Sciatic nerve (tissue), 2 donors: ENCODE results near the gene SPATA6. TPM values are rescaled to one million over a fixed set of nuclear protein-coding genes. Genes with fewer than 3 reads are reported as not detected.
"Not testable (repeated sequence)": the region's sequence is repeated elsewhere in the genome, so short reads cannot be mapped to it uniquely, and the experiment has no call there.

Experiments used
- ATAC-seq: fragments of 200-7000 bp; cut with Tn5 transposase; one replicate; pipeline ENCODE4 v1.9.1; 2020; ENCODE audit warnings: mild to moderate bottlenecking, moderate library complexity
- DNase-seq: peaks from one replicate; pipeline ENCODE4 v3.0.0-alpha.2; 2020; ENCODE audit warnings: low spot score
- intact Hi-C: fragments of 100-400 bp; cut with DNase I; formaldehyde crosslinking; loops from one replicate; pipeline ENCODE4 v1.14.2; 2022
- total RNA-seq: library from RNA; stranded (reverse); fragmentation: NEBNext Ultra II Directional; extraction: Animal tissue kit (Norgen Biotek cat#: 25700); gene quantifications from one replicate; pipeline ENCODE4 v1.2.1, GENCODE V29; 2021
- donor health status: DM: no; HTN: no; CAD: no.
- donor health status: DM: no; HTN: no; CAD: no.

SPATA6 gene
- total RNA-seq = 70.3 TPM

DNA sequence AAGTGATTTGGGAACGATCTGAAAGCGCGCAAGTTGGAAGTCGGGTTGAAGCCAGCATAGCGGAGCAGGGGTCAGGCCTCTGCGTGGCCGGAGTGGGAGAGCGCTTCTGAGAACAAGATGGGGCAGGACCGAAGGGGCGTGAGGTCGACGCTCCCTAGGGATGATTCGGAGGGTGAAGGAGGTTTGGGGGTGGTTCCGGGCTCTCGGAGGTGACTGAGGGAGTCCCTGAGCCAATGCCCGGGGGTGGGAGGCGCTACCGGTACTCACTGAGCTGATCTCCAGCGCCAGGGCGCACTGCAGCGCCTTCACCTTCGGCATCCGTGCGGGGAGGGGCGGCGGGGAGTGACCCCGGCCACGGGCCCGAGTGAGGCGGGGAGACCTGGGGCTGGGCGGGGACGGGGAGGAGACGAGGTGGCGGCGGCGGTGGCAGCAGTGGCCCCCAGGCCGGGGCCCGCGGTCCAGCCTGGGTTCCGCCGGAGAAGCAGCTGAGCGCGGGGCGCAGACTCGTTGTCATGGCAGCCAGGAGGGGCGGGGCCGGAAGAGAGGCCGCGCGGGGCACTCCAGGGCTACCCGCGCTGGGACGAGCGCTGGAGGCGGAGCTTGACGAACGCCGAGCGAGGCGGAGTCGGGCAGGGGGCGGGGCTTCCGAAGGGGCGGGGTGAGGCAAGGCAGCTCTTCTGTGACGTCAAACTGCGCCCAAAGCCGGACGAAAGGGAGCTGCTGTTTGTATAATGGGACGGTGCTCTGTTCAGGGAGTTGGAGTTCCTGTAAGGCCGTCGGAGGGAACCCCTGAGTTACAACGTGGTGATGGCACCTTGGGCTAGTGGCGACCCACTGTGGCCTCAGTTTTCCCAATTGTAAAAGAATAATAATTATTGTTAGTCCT lies at the start of gene SPATA6:
Gene SPATA6, minus strand, starts transcription at position 514 of the 886 bp plus-strand sequence. Its CDS starts 196 bp downstream, at position 318.
- peak; percentile 100 for DNase-seq
- intact Hi-C loops = no loop called here
- ATAC-seq = peak; percentile 95

- intact Hi-C loops, ATAC-seq, DNase-seq: not testable (repeated sequence)
Measured at GRCh38 chr1:48519896-48520295, 47.9 kb upstream of the SPATA6 start.

- intact Hi-C loops = no loop called here
- no peak for ATAC-seq
Measured at GRCh38 chr1:48506870-48507269, 34.9 kb upstream of the SPATA6 start.

GRCh38 chr1:48500541-48501450 lies 28.8 kb upstream of the SPATA6 start:
- no peak for ATAC-seq
- intact Hi-C loops = no loop called here
- DNase-seq = no peak

More at GRCh38 chr1:48506870-48507269, 34.9 kb upstream of the SPATA6 start:
- DNase-seq = no peak

DNA sequence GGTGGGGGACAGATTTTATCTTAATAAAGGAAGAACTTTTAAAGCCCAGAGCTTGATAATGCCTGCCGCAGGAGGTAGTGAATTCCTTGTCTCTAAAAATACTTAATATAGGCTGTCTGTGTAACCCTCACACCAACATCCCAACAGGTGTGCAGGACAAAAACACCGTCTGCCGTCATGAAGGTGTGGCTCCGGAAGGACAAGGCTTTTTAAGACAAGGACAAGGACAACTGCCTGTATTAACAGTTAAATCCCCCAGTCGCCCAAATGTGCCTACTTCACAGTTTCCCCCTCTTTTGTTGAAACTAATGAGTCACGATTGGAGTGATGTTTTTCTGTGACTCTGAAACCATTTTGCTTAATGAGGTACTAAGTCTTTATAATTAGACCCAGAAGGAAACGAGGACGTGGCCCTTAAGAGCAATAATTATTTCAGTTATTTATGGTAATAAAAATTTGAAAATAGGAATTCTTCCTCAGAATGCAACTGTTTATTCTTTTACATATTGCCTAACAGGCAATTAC lies 27.3 kb upstream of the SPATA6 start:
- DNase-seq (no peak), ATAC-seq (no peak)
- intact Hi-C loops = no loop called here

DNA sequence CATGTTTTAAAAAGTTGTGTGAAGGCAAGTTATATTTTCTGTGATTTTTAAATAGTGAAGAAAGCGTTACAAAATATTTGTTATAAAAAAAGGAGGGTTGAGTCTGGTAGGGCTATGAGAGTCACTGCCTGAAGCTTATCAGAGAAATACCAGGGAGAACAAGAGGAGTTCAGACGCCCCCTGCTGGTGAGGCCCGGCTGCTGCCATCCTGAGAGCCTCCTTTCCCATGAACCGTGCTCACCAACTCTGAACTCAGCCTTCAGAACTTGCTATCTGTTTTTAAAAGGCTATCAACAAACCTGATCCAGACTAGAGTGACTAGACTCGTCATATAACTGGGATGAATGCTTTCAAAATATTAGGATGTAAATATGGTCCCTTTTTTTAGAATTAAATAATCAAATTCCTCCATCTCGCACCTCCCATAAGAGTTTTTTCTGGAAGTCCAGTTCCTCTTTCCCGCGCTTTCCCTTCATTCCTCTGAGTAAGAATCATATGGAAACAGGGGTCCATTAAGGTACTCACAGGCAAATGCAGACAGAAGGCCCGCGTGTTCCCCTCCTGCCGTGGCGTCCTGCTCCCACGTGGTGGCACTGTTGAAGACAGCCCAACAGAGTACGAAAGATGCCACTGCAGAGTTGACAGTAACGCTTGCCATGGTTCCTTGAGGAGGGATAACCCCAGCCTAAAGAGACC lies 26.2 kb upstream of the SPATA6 start:
- DNase-seq (peak; percentile 92), ATAC-seq (peak; percentile 83)
- intact Hi-C loops = no loop called here

DNA sequence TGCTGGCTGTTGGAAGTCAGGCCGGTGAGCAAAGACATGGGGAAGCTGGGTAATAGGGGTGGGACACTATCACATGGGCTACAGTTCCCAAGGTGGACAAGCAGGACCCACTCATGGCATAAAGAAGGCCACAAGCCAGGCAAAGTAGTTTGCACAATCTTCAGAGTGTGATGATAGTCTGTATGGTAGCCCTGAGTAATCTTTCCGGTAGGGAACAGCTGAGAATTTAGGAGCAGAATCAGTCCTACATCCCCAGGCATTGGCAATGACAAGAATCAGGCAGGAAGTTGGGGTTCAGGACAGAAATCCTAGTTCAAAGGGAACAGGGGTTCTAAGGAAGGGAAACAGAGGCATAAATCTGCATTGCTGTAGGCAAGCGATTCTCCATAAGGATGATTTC lies 23.9 kb upstream of the SPATA6 start:
- intact Hi-C loops = no loop called here
- DNase-seq = no peak
- no peak for ATAC-seq

DNA sequence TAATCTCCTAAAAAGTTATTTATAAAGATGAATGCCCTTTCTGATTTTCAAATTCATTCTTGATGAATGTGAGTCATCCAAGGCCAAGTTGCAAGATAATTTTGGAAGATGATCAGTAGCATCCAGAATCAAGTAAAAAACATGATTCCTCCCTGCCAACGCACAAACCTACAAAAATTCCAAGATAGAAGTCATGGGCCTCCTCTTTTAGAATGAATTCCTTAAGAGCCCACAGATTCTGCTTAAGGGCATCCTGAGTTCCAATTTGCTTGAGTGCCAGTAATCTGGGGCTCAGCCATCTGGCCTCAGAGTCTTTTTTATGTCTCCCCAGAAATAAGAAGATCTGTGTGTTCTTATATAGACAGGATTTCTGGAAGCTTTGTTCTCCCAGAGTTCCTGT lies 23.2 kb upstream of the SPATA6 start:
- ATAC-seq (no peak), DNase-seq (no peak)
- intact Hi-C loops = no loop called here

DNA sequence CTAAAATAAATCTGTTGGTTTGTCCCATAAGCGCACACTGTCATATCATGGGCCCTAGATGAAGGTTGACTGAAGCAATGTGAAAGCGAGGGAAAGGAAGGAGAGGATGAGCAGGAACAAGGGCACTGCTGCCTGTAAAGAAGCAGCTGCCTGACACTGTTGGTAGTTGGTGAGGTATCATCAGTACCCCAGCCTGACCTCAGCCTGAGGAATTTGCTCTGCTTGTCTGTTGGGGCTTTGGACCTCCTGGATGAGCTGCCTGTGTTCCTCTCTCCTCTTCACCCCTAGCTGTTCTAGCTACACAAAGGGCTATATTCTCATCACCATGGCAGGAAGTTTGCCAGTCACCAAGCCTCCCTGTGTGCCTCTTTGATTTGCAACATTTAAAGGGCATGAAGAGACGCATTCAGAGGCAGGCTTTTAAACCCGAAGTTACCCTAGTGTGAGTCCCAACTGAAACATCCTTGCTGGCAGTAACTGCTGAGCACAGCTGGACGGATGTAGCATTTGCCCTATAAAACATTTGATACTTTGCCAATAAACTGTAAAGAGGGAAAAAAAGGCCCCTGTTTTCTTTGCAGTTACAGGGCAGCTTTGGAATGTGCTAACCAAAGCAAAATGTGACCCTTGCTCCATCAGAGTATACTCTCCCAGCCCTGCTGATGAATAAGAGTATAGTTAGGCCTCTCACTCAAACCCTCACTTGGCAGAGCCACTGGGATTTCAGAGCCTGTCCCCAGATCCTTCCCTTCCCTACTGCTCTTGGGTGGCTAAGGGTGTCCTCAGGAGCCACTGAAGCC lies 22.2 kb upstream of the SPATA6 start:
- DNase-seq (no peak), ATAC-seq (peak; percentile 85)
- intact Hi-C loops = no loop called here

GRCh38 chr1:48493041-48493440 lies 21.0 kb upstream of the SPATA6 start:
- intact Hi-C loops = no loop called here
- DNase-seq (no peak), ATAC-seq (no peak)

- ATAC-seq = no peak
- intact Hi-C loops = no loop called here
- no peak for DNase-seq
Measured at GRCh38 chr1:48492392-48492791, 20.4 kb upstream of the SPATA6 start.

DNA sequence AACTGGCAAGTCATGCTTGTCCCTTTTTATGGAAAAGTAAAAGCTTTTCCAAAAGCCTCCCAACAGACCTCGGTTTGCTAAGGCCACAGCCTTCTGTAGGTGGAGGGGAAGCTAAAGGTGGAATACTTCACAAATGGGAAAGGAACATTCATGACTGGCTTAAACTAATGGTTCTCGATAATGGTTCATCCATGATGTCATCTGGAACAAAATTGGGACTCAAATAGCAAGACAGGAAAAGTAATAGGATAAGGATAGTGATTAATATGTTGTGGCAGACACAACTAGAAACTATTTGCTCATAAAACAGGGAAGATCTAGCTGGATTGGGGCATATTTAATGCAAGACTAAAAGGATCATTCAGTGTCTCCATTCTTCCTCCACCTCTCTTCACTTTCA lies 16.7 kb upstream of the SPATA6 start:
- ATAC-seq (no peak), DNase-seq (no peak)
- intact Hi-C loops = no loop called here

DNA sequence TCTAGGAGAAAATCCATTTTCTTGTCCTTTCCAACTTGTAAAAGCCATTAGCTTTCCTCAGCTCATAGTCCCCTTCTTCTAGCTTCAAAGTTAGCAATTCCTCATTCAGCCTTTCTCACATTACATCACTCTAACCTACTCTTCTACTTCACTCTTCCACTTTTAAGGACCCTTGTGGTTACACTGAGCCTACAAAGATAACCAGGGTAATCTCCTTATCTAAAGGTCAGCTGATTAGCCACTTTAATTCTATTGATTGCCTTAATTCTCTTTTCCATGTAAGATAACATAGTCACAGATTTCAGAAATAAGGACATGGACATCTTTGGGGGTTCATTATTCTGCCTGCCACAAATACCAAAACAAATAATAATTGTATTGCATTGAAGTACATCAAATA lies 8.5 kb upstream of the SPATA6 start:
- ATAC-seq = no peak
- intact Hi-C loops = no loop called here
- no peak for DNase-seq

GRCh38 chr1:48480023-48480422 lies 8.0 kb upstream of the SPATA6 start:
- intact Hi-C loops, DNase-seq, ATAC-seq: not testable (repeated sequence)

DNA sequence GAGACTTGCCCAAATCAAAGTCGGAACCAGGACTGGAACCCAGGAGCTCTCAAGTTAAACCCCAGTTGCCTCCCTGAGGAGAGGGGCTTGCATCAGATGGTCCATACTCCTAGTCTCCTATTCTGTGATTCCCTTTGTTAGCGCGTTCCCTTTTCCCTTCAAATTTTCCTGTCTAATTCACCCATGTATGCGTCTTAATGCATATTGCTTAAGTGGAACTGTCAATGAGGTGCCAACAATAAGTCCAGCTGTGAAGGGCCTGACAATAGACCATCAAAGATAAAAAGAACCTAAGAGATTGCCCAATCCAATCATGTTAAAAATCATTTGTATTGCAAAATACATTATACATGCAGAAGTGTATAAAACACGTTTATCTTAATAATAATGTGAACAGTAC lies 634 bp upstream of the SPATA6 start:
- DNase-seq = no peak
- intact Hi-C loops = no loop called here
- no peak for ATAC-seq

DNA sequence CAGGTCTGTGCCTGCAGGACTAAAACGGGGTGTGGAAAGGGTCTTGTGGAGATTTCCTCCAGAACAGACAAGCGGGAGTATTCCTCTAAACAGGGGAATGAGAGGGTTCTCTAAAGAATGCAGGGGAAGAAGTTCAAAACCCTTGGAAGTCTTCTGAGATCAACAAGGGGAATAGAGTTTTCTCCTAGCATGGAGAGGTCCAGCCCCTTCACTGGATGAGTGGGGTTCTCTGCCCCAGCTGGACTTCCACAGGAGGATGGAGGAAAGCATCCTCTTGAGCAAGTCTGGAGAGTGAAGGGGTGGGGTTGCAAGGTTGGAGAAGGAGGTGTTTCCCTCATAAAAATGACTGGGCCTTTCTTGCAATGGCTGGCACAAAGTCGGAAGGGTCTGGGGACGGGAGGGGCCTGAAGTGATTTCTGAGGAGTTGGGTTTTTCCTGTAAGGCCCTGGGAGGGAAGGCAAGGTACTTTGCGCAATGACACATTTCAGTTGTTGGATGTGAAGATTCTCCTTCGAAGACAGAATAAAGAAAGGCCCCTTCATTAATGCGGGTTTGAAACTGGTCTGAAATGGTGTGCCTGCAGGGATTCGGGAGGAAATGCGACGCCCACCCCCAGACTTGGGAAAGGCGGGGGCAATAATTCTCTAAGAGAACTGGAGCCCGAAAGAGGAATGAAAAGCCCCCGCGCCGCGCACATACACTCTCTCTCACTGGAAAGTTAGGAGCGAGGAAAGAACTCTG lies 884 bp downstream of the SPATA6 start:
- ATAC-seq = peak; percentile 0
- no peak for DNase-seq
- intact Hi-C loops = no loop called here

GRCh38 chr1:48470481-48470855 lies 1.5 kb downstream of the SPATA6 start:
- intact Hi-C loops = no loop called here
- ATAC-seq (peak; percentile 41), DNase-seq (peak; percentile 65)
